GM19463 (cell line): ENCODE data around the gene COL23A1.

Experiments
- ATAC-seq: cut with Tn5 transposase; IDR thresholded peaks from one replicate; pipeline ENCODE4 v1.9.1; 2021; ENCODE audit warnings: mild to moderate bottlenecking, moderate library complexity; ENCODE audit not compliant: unreplicated experiment

COL23A1 gene

DNA sequence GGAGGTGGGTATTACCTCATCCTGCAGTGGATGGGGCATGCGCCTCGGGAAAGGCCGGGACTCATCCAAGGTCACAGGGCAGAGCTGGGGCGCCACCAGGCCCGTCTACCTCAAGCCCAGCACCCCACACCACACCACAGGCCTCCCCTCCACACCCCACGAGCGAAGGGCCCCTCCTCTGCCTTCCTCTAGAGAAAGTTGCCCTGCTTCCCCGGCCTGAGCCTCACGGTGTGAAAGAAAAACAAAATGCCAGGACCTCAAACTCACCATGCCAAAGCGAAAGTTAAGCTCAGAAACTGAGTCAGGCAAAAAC is 161.1 kb downstream of the COL23A1 start:
- no peak for ATAC-seq

DNA sequence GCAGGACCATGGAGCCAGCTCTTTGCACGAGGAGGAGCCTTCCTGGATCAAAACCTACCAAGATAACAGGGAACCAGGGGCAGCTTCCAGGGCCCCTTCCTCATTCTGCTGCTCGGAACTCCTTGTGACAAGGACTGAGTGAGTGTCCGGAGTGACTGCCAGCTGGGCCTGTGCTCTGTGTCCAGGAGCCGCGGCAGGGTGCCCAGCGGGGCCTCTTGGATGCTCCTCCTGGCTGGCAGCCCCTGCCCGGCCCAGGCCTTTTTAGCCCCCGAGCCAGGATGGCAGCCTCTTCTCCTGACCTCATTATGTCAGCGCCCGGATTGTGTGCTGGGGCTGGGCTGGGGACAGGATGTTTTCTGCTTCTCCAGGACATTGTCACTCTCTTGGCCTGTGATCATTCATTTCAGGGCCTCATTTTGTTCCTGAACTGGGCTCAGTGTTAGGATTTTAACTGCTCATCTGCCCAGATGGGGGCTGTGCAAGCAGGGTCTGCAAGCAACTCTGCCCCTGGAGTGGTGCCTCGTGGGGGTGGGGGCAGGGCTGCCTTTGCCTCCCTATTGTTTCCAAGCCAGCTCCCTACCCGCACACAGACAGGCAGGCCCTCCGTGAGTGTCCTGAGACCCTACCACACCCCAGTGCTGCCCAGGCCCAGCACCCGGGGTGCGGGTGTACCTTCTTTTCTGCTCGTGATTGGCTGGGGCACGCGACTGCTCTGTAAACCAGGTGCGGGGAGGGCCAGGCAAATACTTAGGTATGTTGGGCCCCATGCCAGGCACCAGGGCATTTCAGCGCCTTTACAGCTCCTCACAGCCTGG is 161.6 kb downstream of the COL23A1 start:
- ATAC-seq = no peak

DNA sequence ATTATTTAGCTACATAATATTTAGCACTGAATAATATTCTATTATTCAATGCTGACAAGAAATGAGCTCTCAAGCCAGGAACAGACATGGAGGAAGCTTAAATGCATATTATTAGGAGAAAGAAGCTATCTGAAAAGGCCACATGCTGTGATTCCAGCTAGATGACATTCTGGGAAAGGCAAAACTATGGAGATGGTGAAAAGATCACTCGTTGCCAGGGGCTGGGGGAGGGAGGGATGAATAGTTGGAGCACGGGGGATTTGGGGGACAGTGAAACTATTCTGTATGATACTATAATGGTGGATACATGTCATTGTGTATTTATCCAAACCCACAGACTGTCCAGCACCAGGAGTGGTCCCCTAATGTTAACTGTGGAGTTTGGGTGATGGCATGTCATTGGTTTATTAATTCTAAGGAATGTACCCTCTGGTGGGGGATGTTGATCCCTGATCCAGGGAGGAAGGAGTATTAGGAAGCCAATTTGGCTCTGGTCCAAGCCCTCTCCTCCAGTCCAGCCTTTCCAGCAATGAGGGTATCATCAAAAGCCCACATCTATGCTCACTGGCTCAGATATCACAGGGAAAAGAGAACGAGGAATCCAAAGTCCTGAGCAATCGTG is 162.5 kb downstream of the COL23A1 start:
- no peak for ATAC-seq

DNA sequence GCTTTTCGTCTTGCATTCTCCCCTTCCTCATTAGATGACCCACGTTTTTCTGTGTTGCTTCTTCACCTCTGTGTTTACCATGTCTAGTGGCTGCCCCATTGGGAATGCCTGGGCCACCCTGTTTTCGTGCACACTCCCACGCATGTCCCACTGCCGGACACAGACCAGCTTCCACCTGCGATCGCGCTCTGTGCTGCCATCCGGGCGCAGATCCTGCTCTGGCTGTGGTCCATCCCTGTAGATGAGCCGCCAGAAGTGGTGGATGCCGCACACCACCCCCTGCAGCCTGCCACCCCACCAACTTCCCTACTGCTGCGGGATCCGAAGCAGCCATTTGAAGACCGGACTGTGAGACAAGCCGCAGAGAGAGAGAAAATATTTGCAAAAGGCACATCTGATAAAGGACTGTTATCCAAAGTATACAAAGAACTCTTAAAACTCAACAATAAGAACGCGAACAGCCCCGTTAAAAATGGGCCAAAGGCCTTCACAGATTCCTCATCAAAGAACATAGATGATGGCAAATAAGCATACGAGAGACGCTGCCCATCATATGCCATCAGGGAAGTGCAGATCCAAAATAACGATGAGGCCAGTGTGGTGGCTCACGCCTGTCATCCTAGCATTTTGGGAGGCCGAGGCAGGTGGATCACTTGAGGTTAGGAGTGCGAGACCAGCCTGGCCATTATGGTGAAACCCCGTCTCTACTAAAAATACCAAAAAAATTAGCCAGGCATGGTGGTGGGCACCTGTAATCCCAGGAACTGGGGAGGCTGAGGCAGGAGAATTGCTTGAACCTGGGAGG is 163.7 kb downstream of the COL23A1 start:
- ATAC-seq = no peak

DNA sequence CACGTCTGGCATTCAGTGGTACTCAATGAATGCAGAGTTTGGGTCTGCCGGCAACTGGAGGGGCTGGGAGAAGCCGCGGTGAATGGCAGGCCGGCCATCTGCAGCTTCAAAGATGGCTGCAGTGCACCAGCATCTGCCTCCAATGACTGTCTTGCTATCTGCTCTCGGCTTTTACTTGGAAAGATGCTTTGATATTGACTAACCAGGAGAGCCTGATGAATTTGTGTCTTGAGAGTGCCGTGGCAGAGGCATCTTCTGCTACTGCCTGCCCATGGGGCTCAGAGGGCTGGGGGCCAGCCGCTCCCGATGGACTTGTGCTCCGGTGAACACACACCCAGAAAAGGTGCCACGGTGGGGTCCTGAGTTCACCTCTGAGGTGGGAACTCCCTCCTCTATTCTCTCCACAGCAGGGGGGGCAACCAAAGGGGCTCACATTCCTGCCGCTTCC is 164.5 kb downstream of the COL23A1 start:
- no peak for ATAC-seq

DNA sequence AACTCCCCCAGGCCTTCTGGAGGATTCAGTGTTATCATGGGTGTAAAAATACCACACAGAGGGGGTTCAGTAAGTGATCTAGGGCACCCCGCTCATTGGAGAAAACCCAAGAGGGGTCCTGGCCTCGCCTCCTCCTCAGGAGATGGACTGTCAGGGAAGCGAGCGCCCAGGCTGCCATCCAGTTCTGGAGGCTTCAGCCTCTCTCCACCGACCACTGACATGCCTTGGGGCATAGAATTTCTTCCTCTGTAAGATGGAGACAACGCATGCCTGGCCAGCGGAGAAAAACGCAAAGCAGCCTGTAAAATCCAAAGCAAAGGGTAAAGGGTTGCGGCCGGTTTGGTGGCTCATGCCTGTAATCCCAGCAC is 165.4 kb downstream of the COL23A1 start:
- no peak for ATAC-seq

DNA sequence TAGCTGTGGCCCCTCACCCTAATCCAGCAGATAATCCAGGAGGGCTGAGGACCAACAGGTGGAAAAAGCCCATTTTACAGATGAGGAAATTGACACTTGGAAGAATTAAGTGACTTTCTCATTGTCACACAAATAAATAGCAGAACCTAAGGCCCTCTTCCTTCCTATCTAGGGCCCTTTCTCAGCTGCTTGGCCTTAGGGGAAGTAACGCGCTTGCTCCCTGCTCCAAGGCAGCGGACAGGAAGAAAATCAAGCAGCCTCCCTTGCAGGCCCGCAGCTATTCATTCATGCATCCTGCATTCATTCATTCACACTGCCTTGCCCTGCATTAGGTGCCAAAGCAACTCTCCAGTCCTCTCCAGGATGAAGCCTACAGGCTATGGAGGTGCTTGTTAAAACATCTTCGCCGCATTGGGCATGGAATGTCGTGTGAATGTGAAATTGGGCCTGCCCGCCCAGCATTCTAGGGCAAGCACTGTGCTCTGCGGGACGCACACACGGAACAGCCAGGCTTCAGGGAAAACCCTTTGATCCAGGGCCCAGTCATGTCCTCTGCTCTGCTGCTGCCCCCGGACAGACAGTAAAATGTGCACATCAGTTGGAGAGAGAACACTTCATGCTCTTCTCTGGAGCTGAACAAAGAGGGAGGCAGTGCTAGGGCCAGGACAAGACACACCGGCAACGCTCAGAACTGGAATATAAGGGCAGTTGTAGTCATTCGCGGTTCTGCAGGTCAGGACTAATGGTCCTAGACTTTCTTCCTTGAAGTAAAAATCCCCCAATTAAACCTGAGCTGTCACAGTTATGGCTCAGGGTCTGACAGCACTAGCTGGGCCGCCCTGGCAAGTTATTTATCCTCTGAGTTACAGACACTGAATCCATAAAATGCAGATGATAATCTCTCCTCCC is 166.0 kb downstream of the COL23A1 start:
- no peak for ATAC-seq

DNA sequence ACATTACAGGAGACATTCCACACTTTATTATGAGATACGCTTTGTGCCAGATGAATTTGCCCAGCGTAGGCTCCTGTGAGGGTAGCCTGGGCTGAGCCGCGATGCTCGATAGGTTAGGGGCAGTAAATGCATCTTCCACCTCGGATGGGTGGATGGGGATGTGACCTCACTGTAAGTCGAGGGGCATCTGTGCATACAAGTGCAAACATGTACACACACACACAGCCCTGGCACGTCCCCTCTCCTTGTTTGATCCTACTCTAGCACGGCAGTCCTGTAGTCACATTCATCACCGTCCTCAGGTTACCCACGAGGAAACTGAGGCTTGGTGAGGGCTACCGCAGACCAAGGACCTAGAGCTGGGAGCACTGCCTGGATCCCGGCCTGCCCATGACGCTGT is 166.8 kb downstream of the COL23A1 start:
- no peak for ATAC-seq

DNA sequence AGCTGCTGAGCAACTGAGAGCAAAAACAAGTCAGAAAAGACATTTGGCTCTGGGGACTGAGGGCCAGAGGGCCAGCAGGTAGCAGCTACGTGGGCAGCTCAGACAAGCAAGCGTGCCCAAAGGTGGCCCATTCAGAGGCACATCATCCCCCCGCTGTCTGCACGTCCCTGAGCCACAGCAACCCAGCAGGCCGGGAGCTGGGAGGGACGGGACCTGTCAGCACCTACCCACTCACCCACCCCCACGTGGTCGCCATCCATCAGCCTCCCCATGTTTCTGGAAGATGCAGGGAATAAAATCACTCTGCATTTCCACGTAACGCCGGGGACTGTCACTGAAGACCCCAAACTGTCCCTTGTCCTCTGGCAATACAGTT is 167.8 kb downstream of the COL23A1 start:
- no peak for ATAC-seq

DNA sequence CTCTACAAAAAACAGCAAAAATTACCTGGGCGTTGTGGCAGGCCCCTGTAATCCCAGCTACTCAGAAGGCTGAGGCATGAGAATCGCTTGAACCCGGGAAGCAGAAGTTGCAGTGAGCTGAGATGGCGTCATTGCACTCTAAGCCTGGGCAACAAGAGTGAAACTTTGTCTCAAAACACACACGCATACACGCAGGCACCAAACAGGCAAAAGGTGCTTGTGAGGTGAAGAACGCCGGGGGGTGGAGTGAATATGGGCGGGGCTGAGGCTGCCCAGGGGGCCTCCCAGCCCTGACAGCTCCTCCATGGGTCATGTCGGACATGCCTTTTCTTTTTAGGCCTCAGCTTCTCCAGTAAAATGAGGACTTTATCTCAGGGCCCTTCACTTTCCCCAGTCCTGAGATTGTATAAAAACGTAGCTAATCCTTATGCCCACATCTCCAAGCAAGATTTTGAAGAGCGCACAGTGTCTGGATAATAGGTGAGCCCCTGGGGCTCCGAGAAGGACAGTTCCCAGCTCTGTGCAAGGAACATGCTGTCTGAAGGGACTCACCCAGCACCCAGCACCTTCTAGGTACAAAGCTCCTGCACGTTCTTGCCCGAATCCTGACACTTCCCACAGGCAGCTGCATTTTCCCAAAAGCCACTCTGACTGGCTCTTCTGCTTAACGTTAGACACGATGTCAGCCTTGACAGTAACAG is 168.3 kb downstream of the COL23A1 start:
- ATAC-seq = no peak

DNA sequence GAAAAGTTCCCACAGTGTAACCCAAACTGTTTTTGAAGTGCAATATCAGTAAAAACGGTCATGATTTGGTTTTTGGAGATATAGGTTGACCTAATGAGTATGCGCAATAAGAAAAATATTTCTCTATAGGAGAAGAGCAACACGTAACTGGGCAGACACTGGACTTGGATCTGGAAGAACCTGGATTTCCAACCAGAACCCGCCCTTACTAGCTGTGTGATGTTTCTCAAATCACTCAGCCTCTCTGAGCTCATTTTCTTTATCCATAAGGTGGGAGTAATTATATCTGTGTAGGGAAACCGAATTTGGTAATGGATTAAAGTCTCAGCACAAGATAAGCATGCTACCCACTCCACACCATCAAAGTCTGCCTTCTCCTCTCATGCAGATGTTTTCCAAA is 169.1 kb downstream of the COL23A1 start:
- no peak for ATAC-seq

DNA sequence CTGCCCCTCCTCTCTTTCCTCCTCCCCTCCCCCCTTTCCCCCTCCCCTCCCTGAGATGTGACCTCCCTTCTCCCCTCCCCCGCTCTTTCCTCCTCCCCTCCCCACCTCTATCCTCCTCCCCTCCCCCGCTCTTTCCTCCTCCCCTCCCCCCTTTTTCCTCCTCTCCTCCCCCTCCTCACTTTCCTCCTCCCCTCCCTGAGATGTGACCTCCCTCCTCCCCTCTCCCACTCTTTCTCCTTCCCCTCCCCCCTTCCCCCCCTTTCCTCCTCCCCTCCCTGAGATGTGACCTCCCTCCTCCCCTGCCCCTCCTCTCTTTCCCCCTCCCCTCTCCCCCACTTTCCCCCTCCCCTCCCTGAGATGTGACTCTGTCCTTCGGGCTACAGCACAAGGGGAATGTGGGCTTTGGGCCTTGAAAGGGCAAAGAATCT is 169.8 kb downstream of the COL23A1 start:
- no peak for ATAC-seq

DNA sequence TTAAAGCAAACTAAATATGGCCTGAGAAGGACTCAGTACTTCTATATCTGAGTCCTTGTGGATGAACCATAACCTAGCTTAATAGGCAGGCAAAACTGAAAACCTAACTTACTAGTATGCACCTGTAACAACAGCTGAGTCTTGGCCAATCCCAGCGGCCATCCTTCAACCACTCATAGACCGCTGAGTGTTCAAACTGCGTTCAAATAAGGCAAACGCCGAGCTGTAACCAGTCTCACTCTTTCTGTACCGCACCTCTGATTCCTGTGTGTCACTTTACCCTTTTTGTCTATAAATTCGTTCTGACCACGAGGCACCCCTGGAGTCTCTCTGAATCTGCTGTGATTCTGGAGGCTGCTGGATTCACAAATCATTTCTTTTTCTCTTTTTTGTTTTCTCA is 170.5 kb downstream of the COL23A1 start:
- no peak for ATAC-seq

DNA sequence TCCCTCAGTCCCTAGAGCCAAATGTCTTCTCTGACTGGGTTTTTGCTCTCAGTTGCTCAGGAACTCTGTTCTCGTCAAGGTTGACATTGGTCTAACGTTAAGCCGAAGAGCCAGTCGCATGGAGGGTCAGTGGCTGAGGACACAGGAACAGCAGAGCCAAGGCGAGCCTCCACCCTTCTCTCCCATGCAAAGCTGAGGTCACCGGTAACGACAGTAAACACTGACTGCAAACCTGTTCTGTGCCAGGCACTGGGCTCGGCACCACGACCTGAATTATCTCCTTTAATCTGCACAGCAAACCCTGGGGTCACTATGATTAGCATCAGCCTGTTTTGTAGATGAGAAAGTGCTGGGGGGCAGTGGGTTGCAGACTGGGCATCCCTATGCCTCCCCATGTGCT is 171.0 kb downstream of the COL23A1 start:
- no peak for ATAC-seq

DNA sequence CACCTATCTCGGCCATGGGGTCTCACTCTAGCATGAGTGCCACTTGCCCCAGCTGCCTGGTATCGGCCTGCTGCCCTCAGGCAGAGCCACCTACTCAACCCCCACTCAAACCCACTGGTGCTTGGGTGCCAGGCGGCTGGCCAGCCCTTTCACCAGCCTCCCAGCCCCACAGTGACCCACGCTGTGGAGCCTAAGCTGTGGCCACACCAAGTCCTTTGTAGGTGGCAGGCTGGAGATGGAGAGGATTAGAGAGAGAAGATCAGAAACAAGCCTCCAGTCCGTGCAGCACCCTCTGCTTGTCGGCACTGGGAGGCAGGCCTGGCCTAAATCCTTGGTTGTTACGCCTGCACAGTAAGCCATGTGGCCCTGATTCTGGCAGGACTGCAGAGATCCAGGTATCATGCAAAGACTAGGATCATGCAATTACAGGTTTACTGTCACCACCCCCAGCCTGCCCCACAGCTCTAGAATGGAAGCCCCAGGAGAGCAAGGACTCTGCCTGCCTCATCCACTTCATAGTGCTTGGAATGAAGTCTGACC is 171.7 kb downstream of the COL23A1 start:
- no peak for ATAC-seq

DNA sequence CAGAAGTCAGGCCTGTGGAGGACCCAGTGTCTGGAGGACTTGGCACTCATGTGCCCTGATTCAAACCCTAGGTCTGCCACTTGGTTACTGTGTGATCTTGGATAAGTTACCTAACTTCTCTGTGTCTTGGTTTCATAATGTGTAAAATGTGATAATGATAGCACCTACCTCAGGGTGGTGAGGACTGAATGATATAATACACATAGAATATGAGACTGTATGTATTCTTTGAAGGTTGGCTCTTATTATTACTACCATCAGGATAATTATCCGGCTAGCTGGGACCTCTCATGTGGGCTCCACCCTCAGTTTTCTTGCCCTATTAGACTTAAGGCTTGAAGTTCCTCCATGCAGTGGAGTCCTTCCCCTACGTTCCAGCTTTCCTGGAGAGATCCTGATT is 172.2 kb downstream of the COL23A1 start:
- ATAC-seq = no peak

DNA sequence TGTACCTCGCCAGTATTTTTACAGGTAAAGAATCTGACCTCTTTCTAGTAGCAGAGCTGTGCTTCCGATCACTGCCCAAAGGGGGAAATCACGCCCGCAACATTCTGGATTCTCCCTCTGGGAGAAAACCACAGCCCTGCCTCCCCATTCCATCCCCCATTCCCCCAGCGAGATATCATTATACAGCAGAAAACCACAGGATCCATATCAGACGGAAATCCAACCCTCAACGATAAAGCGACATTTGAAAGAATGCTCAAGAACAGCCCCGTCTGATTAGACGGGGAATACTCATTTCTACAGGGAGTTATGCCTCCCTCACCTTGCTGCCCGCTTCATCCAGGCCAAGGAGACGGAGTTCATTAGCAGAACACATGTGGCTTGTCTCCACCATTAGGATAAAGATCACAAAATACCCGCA is 172.8 kb downstream of the COL23A1 start:
- ATAC-seq = no peak

DNA sequence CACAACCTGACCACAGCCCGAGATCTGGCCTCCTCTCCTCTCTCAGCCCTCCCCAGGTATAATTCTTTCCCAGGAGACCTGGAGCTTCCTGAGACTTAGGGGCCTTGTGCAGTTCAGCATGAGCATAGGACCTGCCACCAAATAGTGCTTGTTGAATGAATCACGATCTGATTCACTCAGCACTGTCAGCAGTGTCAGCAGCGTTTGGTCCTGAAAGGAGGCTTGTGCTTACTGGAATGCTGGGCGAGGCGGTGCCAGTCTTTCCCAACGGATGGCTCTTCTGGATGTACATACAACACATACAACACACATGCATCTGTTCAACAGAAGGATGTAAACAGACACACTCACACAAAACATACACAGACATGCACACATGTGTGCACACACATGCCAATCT is 173.3 kb downstream of the COL23A1 start:
- ATAC-seq = no peak

DNA sequence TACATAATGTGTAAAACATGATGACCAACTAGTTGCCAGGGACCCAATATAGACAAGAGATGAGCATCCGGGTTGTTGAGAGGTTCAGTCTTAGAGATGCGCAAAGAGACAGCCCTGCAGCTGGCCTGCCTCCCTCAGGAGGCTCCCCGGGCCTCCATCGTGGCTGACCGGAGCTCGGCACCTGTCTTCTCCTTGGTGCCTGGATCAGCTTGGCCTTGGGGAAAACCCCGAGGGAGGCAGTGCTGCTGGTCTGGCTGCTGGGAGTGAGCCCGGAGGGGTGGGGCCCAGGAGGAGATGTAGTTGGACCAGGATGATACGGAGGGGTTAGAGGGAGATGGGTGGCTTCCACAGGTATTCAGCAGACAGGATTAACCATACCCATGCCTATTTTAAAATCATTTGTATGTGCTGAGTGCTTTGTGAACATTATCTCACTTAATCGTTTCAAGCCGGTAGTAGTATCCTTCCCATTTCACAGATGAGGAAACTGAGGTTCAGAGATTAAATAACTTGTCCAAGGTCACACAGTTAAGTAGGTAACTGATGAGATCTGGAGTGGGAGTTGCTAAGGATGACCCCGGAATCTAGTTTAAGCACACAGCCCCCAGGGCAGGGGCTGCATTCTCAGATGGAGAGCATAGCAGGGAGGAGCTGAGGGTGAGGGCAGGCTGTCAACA is 173.8 kb downstream of the COL23A1 start:
- no peak for ATAC-seq

DNA sequence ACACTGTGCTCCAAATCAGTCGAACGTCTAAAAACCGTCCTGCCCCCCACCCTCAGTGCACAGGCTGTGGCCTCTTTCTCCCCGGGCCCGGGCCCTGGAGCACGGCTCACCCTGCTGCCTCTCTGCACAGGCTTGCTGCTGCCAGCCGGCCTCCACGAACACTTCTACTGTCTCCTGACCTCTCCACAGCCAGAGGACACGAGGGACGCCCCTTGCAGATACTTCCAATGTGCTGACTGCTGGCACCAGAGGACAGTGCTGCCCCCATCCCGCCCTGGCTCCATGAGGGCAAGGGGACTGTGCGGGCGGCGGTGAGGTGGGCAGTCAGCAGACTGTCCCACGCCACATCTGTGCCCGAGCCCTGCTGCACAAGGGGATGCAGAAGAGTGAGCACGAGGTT is 174.8 kb downstream of the COL23A1 start:
- ATAC-seq = no peak
